Loucy (cell line): ENCODE measurements around the gene TBC1D7.

Source experiments
- H2AFZ ChIP-seq: fragments of 200-600 bp; sonication (generic); 2 replicates; pipeline ENCODE4 v1.6.0; 2016; ENCODE audit warnings: antibody characterized with exemption, mild to moderate bottlenecking, low read length, moderate library complexity
- H3F3A ChIP-seq: fragments of 200-600 bp; 2 replicates; pipeline ENCODE4 v1.6.0; 2016; ENCODE audit warnings: antibody characterized with exemption, low read depth, mild to moderate bottlenecking
- H3K27me3 ChIP-seq: fragments of 200-600 bp; sonication (generic); 2 replicates; pipeline ENCODE4 v1.6.1; 2014; ENCODE audit warnings: low read length, mild to moderate bottlenecking; ENCODE audit not compliant: insufficient read depth, poor library complexity, severe bottlenecking
- H3K36me3 ChIP-seq: fragments of 200-600 bp; sonication (generic); 2 replicates; pipeline ENCODE4 v1.6.1; 2016; ENCODE audit warnings: low read length; ENCODE audit not compliant: insufficient read depth
- H3K4me1 ChIP-seq: fragments of 200-600 bp; sonication (generic); 2 replicates; pipeline ENCODE4 v1.5.1; 2014; ENCODE audit warnings: low read length, mild to moderate bottlenecking; ENCODE audit not compliant: insufficient read depth, poor library complexity, severe bottlenecking
- H3K4me2 ChIP-seq: fragments of 200-600 bp; sonication (generic); 2 replicates; pipeline ENCODE4 v1.6.0; 2014; ENCODE audit warnings: antibody characterized with exemption, low read length, low read depth, mild to moderate bottlenecking; ENCODE audit not compliant: poor library complexity, severe bottlenecking
- H3K4me3 ChIP-seq: fragments of 200-600 bp; sonication (generic); 2 replicates; pipeline ENCODE4 v1.5.1; 2014; ENCODE audit warnings: low read length, mild to moderate bottlenecking, mixed read lengths; ENCODE audit not compliant: poor library complexity, severe bottlenecking
- H3K79me2 ChIP-seq: fragments of 200-600 bp; sonication (generic); 2 replicates; pipeline ENCODE4 v1.6.1; 2014; ENCODE audit warnings: low read length; ENCODE audit not compliant: insufficient read depth
- H3K9ac ChIP-seq: fragments of 200-600 bp; sonication (generic); 2 replicates; pipeline ENCODE4 v1.6.0; 2014; ENCODE audit warnings: mild to moderate bottlenecking, low read depth, low read length, moderate library complexity; ENCODE audit not compliant: poor library complexity, severe bottlenecking
- H3K9me2 ChIP-seq: fragments of 200-600 bp; sonication (generic); replicated peaks from 2 replicates; pipeline ENCODE4 v1.6.1; 2016; ENCODE audit warnings: low read depth, low read length, mixed read lengths
- H3K9me3 ChIP-seq: fragments of 200-600 bp; sonication (generic); 2 replicates; pipeline ENCODE4 v1.6.1; 2014; ENCODE audit warnings: mild to moderate bottlenecking, antibody characterized with exemption, low read length, low read depth; ENCODE audit not compliant: insufficient read depth
- H4K20me1 ChIP-seq: fragments of 200-600 bp; sonication (generic); 2 replicates; pipeline ENCODE4 v1.6.0; 2014; ENCODE audit warnings: antibody characterized with exemption, low read length, mild to moderate bottlenecking; ENCODE audit not compliant: insufficient read depth, poor library complexity, severe bottlenecking
- EZH2phosphoT487 ChIP-seq: fragments of 200-600 bp; IDR thresholded peaks from 2 replicates; pipeline ENCODE4 v1.6.1; 2018; ENCODE audit warnings: antibody characterized with exemption, mild to moderate bottlenecking, moderate library complexity, borderline replicate concordance
- TF ChIP-seq, protein P1 (sequence below): fragments of 200-600 bp; sonication (generic); conservative IDR thresholded peaks from 2 replicates; pipeline ENCODE4 v1.5.1; 2014; ENCODE audit warnings: mild to moderate bottlenecking, antibody characterized with exemption, low read length

TBC1D7 gene

DNA sequence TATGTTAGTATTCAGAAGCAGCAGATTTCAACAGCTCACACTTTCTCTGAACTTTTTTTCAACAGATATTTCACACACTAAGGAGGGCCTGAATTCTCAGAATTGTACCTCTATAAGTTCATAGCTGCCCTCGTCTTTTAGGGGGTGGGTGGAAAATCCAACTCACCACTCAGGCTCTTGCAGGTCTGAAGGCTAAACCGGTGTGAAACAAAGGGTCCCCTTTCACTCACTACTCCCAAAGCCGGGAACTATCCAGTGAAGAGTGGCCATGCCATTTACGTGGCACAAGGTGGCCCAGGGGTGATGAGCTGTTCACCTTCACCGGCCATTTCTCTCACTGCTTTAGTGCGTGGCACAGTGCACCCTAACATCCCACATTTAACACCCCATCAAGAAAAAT, 24.2 kb downstream of the TBC1D7 start:
- no peak for TF ChIP-seq EZH2phosphoT487
- TF ChIP-seq, protein P1, sequence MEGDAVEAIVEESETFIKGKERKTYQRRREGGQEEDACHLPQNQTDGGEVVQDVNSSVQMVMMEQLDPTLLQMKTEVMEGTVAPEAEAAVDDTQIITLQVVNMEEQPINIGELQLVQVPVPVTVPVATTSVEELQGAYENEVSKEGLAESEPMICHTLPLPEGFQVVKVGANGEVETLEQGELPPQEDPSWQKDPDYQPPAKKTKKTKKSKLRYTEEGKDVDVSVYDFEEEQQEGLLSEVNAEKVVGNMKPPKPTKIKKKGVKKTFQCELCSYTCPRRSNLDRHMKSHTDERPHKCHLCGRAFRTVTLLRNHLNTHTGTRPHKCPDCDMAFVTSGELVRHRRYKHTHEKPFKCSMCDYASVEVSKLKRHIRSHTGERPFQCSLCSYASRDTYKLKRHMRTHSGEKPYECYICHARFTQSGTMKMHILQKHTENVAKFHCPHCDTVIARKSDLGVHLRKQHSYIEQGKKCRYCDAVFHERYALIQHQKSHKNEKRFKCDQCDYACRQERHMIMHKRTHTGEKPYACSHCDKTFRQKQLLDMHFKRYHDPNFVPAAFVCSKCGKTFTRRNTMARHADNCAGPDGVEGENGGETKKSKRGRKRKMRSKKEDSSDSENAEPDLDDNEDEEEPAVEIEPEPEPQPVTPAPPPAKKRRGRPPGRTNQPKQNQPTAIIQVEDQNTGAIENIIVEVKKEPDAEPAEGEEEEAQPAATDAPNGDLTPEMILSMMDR = no peak
- no peaks in the 10 kb centered on the region for H3K9me3 ChIP-seq
- H3K27me3 ChIP-seq = no peaks in the 10 kb centered on the region
- H4K20me1 ChIP-seq = no peaks in the 10 kb centered on the region
- H3K79me2 ChIP-seq = no peaks in the 10 kb centered on the region
- H2AFZ ChIP-seq = no peak overlapping the region
- no peaks in the 10 kb centered on the region for H3F3A ChIP-seq
- no peak overlapping the region for H3K9ac ChIP-seq
- no peak overlapping the region for H3K4me3 ChIP-seq
- H3K36me3 ChIP-seq = peaks cover 88% of the 10 kb centered on the region; the same call in 1 of the 2 replicates
- H3K9me2 ChIP-seq = no peaks in the 10 kb centered on the region
- no peak overlapping the region for H3K4me2 ChIP-seq
- no peaks in the 10 kb centered on the region for H3K4me1 ChIP-seq

DNA sequence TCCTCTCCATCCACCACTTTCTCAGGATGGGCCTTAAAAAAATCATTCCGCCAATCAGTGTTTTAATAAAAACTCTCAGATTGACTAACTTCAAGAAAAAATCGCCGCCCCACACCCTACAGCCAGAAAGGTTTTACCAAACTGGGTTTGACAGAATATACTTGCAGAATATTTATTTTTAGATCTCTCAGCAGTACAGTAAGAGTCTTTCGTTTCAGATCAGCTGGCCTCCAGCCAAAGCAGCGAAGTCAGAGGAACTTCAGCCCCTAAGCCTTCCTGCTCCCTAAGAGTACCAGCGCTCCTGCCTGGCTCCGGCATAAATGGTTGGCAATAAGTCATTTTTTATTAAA, 24.7 kb downstream of the TBC1D7 start:
- no peaks in the 10 kb centered on the region for H3K27me3 ChIP-seq
- H3K4me3 ChIP-seq = no peak overlapping the region
- H3K79me2 ChIP-seq = no peaks in the 10 kb centered on the region
- H3K9me2 ChIP-seq = no peaks in the 10 kb centered on the region
- no peaks in the 10 kb centered on the region for H4K20me1 ChIP-seq
- TF ChIP-seq, protein P1 = no peak
- no peak for TF ChIP-seq EZH2phosphoT487
- no peak overlapping the region for H3K9ac ChIP-seq
- H3K9me3 ChIP-seq = no peaks in the 10 kb centered on the region
- no peak overlapping the region for H3K4me2 ChIP-seq
- H3K4me1 ChIP-seq = no peaks in the 10 kb centered on the region
- no peak overlapping the region for H2AFZ ChIP-seq
- no peaks in the 10 kb centered on the region for H3F3A ChIP-seq
- H3K36me3 ChIP-seq = peaks cover 87% of the 10 kb centered on the region; the same call in 1 of the 2 replicates

DNA sequence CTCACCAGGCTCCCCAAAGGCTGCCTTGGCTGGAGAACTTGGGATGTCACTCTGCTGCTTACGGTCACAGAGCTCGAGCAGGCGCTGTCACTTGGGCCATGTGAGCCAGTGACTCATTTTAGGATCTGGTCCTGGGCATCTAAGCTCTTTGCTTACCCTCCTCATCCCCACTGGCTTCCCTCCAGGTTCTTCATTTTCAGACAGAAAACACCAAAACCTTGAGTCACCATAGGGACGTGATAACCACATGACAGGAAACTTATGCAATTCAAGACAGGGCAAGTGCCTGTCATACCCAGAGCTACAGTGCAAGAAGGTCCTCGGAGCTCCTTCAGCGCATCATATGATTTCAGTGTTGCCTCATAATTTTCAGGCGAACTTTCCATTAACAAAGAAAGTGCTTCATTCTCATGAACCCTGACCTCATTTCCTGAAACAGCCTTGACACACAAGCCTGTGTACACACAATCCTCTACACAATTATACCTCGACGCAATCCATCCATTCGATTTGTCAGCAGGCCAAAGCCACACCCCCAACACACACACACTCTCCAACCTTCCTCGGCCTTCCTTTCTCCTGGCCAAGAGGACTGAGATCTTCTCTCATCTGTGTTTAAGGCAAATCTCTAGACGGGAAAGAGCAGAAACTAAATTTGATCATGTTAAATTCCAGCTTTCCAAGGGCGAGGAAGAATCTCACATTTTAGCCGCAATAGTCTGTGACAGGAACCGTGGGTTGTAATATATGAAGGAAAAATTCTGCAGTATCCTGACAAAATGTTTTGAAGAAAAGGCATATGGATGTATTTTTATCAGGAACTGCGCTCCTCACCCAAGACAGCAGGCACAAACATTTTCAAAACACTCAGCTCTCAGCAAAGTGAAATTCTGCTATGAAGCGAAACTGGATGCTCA, 25.3 kb downstream of the TBC1D7 start:
- Histone ChIP-seq H3K79me2 (no peaks in the 10 kb centered on the region), H3F3A (no peaks in the 10 kb centered on the region), H3K4me1 (no peaks in the 10 kb centered on the region), H4K20me1 (no peaks in the 10 kb centered on the region), H3K9ac (no peak overlapping the region), H2AFZ (no peak overlapping the region), H3K9me2 (no peaks in the 10 kb centered on the region), H3K4me3 (no peak overlapping the region), H3K4me2 (no peak overlapping the region), H3K36me3 (peaks cover 86% of the 10 kb centered on the region; the same call in 1 of the 2 replicates), H3K9me3 (no peaks in the 10 kb centered on the region), H3K27me3 (no peaks in the 10 kb centered on the region)
- TF ChIP-seq, protein P1 = no peak
- TF ChIP-seq EZH2phosphoT487 = no peak
